C1 segment of cervical spinal cord (tissue), 14 donors: ENCODE measurements around the gene ATXN1.
A peak's percentile ranks its signal among the peaks of the same experiment; 100 is the strongest.

Source experiments
- DNase-seq, 14 donors: peaks; one replicate each; lab custom pipeline; 2025; lab: John Stamatoyannopoulos, UW

ATXN1 gene

DNA sequence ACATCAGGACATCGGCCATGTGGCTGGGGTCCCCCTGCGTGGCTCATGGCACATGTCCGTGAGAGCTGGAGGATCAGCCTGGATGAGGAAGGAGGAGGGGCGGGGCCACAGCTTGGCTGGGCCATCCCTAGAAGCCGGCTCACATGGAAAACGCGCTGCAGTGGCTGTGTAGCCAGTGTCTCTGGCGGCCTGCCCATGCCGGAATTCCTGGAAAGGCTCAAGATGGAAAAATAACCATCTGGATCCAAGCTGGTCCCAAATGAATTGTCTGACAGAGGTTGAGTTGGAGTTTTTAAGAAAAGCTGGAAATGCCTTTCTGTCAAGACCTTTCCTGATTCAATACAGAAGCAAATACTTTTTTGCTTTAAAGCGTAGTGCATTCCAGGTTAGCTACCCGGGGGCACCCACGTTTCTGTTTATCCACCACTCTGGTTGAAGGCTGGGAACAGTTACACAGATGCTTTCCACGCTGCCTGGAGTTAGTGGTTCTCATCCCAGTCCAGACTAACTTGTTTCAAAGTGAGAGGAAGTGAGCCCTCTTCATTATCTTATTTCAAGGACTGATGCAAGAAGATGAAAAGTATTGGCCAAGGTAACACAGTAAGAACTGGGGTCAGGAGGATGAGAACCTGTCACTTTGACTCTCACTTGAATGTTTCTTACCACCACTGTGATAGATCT is 423.8 kb downstream of the ATXN1 start:
- DNase-seq = peak in 8 of 14 donors; percentile 5 to 51 (median 28)

DNA sequence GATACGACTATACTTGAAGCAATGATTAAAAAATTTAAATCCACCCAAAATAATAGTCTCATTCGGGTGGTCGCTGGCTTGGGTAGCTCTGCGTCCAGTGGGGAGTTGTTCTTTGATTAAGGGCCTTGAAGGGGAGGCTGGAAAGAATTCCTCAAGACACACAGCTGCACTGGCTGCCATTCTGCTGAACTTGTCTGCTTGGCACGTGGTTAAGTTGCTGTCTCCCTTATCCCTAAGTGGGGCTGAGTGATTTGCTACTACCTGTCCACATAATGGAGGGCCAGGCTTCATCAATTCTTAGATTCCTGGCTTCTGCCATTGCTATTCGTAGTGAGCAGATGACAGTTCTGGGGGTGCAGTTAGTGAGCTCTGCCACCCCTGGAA is 424.4 kb downstream of the ATXN1 start:
- no peak for DNase-seq

DNA sequence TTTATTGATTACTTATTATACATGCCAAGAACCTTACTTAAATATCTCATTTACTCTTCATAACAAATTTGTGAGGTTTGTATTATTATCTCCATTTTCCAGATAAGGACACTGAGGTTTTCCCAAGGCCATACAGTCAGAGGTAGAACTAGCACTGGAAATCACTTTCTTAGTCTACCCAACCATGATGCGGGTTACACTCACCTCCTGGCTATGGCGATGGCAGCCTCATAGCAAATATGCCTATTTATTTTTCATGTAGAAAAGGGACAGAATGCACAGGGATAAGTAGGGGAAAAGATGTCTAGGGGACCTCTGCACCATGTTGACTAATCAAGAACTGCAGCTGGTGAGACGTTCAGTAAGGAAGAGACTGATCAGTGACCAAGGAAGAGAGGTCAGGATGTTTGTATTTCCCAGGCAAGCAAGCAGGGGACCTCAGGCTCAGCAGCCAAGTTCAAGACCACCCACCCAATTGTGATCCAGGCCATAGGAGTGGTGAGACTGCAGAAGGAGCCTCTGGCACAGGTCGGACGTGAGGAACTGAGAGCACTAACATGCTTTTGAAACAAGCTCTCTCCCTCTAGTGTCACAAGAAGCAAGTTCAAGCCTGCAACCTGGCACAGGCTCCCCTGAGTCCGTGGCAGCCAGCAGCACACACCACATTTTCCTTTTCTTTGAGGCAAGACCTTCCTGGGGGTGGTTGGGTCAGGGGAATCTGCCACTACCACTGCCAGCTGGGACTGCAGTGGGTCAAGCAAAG is 425.0 kb downstream of the ATXN1 start:
- DNase-seq = no peak

DNA sequence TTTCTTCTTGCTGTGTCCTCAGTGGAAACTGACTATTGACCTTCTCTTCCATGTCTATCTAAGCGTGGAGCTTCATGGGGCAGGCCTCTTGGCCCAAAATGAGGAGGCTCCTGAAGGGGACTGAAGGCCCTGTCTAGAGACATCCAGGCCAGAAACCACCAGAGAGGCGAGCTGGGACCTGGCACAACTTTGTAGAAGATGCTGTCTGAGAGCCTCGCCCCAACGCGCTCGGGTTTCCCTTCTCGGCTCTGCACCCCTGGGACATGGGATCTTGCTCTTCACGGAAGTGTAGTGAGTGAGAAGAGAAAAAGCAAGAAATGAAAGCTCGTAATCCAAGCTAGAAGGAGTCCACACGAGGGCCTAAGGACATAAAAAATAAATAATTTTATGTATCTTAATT is 426.1 kb downstream of the ATXN1 start:
- no peak for DNase-seq

DNA sequence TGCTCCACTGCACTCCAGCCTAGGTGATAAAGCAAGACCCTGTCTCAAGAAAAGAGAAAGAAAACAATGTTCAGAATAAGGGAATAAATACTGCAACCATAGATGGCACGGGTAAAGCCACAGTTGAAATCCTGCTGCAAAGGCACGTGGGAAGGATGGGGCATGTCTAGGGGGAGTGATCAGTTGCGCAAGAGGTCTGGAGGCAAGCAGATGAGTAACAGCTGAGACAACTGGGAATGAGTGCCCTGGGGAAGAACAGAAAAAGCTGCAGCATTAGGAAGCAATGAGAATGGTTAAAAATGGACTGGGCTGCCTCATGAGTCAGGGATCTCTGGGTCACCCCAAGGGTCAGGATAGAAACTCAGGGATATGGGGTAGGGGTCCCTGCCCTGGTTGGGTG is 426.6 kb downstream of the ATXN1 start:
- DNase-seq = peak in 1 of 14 donors; percentile 28

DNA sequence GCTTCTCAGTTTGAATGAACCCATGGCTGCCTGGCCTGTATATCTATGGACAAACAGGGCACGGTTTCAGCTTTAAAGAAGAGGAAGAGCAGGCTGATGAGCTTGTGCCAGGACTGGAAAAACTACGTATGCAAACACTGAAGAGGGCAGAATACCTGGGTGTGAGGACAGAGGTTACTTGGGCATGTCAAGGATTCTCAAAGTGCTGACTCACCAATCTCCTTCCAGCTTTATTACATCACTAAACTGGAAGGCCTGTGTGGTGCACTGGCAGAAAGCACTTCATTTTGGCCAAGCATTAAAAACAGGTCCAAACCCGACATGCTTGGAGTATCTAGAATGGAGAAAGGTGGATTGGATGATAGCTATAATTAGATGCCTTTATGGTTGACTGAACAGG is 427.7 kb downstream of the ATXN1 start:
- DNase-seq = peak in 1 of 14 donors; percentile 2

DNA sequence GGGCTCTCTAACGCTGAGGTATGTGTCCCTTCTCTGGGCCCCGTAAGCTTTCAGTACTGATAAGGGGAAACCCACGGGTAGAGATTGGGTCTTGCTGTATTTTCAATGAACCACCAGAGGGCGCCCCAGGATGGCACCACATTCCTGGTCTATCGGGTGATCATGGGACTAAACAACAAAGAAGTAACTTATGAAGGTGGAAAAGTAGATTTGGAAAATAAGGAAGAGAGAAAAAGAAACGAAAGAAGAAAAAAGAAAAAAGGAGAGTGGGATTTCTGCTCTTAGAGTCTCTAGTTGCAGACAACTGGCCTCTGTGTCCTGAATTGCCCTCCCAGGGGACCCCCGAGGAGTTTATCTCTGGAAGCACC is 429.1 kb downstream of the ATXN1 start:
- peak in 13 of 14 donors; percentile 3 to 80 (median 58) for DNase-seq

DNA sequence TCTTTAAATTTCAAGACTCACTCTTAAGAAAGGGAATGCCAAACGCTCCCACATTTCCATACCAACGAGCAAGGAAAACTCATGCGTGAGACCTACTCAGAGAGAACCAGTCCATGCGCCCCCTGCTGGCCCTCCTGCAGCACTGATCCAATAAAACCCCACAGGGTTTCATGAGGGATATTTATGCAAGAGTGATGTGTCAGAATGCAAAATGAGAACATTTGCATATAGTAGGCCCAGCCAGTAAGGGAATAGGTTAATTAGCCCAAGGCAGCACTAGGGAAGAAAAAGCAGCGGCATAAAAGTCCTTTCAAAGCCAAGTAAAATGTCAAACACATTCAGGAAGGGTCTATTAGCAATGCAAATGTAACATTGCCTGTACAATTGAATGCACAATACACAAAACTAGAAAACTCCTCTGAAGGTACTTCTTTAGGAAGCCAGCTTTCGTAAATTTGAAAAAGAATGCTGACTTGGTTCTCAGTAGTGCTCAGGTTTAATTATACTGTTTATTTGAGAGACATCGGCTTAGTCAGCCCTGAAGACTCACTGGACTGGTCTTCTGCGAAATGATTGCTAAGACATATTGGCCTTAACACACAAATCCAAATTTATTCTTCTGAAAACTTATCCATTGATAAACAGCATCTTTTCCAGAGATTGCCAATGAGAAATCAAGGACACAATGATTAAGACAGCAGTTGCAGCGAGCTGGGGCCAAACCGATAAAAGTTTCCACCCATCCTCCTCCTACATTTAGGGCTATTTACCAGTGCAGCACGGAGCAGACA is 429.7 kb downstream of the ATXN1 start:
- DNase-seq = peak in 12 of 14 donors; percentile 2 to 58 (median 42)

DNA sequence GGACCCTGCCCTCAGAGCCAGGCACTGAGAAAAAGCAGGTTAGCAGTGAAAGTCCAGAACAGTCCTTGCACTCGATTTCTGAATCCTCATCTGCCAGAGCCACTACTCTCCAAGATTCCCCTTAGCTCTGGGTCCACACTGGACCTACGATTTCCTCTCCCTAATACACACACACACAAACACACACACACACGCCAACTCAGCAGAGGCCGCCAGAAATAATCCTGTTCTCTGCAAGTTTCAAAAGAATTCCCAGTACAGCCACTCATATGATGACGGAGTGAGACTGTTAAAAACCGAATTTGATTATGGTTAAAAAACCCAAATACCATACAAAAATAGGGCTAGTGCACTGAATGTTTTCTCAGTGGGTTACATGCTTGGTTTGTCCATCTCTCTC is 432.0 kb downstream of the ATXN1 start:
- DNase-seq = no peak

DNA sequence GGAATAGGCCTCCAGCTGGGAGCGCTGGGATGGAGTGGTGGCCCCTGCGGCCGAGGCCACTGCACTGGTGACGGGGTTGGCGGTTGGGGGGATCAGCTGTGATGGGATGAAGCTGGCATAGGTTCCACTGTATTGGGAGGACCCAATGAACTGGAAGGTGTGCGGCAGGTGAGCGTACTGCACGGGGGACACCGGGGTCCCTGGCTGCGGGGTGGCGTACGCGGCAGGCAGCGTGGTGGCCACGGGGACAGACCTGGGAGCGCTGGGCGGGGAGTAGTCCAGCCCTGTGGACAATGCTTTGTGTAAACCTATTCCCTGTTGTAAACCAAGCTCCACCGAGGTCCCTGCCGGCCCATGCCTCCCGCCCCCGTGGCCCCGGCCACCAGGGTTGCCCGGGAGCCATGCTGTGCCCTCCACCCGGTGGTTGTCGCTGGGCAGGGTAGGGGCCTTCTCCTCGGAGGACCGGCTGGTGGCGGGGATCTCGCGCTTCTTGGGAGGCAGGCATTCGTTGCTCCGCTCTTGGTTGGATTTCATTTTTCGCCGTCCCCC is 433.4 kb downstream of the ATXN1 start:
- DNase-seq = no peak

DNA sequence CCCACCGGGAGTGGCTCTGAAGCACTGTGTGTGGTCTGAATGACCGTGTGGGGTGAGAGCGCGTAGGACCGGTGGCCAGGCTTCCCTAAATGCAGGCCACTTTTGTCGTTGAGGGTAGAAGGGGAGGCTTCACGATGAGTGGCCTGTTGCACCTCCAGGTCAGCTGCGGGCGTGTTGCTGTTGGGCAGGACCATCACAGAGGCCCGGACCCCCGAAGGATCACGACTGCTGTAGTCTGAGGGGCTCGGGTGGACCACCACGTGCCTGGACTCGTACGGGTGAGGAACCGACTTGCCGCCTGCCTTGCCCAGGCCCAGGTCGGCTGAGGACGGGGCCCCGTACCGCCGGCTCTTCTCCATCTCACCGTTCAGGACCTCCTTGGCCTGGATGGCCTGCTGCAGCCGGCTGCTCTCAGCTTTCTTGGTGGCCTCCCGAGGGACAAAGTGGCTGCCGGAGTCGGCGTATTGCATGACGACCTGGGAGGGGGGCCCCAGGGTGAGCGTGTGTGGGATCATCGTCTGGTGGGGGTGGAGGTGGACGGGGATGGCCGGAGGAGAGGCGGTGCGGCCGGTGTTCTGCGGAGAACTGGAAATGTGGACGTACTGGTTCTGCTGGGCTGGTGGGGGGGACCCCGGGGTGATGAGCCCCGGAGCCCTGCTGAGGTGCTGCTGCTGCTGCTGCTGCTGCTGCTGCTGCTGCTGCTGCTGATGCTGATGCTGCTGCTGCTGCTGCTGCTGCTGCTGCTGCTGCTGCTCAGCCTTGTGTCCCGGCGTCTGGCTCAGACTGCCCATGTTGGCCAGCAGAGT is 434.1 kb downstream of the ATXN1 start:
- DNase-seq = no peak

DNA sequence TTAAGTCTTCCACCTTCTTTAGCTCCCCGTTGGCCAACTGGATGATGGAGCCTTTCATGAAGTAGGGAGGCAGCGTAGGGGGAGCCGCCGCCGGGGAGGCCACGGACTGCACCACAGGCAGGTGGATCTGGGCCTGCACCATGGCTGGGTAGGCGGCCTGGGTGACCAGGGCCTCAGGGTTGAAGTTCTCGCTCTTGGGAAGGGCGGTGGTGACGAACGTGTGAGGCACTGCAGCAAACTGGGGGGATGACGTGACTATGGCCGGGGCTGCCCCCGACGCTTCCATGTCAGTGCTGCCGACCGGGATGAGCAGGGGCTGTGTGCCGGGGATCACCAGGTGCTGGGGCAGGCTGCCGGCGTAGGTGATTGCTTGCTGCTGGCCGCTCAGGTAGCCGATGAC is 434.7 kb downstream of the ATXN1 start:
- DNase-seq = no peak

DNA sequence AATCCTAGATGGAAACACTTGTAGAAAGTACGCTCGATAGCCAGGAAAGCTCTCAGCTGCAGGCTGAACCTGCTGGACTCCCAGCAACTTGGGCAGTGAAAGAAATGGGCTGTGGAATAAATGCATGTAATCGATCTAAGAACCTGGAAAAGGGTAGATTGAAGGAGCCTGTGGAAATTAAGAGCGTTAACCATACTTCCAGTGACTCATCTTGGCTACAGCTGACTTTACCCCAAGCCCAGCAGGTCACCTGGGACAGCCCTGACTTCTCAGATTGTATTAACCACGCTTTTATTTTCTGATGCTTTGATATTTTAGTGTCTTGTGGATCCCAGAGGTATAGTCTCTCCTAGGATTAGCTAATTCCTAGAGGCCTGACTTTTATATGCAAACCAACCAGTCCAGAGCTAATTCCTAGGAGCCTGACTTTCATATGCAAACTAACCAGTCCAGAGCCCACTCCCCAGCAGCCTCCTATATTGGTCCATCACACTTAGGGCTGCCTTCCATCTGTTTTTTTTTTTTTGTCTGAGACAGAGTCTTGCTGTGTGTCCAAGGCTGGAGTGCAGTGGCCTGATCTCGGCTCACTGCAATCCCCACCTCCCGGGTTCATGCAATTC is 436.5 kb downstream of the ATXN1 start:
- DNase-seq = no peak

DNA sequence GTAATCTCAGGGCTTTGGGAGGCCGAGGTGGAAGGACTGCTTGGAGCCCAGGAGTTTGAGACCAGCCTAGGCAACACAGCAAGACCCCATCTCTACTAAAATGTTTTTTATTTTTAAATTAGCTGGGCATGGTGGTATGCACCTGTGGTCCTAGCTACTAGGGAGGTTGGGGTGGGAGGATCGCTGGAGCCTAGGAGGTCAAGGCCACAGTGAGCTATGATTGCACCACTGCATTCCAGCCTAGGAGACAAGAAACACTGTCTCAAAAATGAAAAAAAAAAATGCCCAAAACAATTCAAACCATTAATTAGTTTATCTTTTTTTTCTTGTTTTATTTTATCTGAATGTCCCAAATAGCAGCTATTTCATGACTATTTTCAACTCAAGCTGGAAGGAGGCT is 437.1 kb downstream of the ATXN1 start:
- DNase-seq = no peak

DNA sequence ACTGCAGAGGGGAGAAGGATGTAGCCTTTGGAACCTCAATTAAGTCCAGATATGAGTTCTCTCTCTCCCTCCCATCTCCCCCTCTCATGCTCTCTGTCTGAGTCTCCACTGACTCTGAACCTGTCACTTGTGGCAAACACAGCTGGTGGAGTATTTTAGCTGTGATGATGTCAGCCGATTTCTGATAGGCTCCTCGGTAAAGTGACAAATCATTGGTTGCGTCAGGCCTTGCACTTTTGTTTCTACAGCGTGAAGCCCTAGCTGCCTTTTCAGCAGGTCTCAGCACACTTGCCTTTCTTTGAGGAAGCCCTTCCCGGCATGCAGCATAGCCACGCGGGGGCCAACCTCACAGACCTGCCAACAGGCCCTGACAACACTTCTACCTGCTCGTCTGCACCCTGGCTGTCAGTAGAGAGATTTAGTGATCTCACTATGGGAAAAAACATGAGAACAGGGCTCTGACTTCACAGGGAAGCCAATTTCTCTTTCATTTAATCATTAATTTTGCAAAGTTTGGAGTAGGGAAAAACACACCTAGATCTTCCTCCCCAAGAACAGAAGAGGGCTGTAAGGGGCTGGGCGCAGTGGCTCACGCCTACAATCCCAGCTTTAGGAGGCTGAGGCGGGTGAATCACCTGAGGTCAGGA is 438.5 kb downstream of the ATXN1 start:
- DNase-seq = peak in 9 of 14 donors; percentile 24 to 77 (median 55)

DNA sequence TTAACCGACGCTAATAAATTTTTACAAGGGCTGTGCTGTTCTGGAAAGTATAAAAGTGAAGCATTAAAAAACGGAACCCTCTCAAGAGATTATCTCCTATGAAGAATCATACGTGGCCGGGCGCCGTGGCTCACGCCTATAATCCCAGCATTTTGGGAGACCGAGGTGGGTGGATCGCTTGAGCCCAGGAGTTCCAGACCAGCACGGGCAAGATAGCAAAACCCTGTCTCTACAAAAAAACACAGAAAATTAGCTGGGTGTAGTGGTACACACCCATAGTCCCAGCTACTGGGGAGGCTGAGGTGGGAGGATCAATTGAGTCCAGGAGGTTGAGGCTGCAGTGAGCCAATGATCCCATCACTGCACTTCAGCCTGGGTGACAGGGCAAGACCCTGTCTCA is 439.4 kb downstream of the ATXN1 start:
- DNase-seq = no peak

DNA sequence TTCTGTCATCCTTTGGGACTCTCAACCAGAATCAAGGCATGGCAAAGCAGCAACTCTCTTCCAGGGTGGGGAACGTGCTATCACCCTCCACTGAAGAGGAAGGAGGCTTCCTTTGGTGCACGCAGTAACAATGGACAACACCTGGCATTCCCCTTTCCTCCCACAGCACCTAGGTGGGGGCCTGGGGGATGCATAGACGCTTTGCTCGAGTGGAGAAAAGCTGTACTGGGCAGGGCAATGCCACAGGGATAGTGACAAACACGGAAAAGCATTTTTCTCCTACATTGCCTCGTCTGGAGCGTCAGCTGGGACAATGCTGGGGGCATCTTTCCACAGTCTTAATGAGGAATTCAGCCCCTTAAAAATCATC is 439.9 kb downstream of the ATXN1 start:
- no peak for DNase-seq

DNA sequence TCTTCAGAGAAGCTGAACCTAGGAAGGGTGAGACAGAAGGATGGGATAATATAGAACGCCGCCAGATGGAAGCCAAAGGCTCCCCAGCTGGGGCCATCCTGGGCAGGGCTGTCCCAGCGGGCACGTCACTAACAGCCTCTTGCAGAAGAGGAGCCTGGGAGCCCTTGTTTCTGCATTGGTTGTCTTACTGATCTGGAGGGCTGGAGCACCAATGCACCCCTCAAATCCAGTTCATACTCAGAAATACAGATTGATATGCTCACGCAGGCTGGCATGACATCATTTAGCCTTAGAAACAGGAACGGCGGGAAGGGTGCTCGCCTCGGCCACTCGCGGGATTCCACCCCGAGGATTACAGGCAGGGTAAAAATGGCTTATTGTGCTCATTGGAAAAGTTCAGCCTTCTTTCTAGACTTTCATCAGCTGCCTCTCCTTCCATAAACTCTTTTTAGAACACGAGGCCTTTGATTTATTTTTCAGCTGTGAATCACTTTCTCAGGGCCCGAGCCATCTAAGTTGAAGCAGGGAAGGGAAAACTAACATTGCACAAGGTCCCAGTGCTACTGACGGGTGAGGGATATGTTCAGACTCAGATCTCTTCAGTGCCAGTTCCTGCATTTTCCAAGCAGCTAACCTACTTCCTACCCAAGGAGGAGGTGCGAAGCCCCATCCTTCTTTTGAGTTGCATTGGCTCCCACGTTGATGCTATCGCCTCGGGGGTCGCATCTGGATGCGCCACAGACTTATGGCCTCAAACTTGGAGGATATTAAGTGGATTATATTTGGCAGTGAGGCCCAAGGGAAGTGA is 440.5 kb downstream of the ATXN1 start:
- DNase-seq = peak in 8 of 14 donors; percentile 39 to 89 (median 68)

DNA sequence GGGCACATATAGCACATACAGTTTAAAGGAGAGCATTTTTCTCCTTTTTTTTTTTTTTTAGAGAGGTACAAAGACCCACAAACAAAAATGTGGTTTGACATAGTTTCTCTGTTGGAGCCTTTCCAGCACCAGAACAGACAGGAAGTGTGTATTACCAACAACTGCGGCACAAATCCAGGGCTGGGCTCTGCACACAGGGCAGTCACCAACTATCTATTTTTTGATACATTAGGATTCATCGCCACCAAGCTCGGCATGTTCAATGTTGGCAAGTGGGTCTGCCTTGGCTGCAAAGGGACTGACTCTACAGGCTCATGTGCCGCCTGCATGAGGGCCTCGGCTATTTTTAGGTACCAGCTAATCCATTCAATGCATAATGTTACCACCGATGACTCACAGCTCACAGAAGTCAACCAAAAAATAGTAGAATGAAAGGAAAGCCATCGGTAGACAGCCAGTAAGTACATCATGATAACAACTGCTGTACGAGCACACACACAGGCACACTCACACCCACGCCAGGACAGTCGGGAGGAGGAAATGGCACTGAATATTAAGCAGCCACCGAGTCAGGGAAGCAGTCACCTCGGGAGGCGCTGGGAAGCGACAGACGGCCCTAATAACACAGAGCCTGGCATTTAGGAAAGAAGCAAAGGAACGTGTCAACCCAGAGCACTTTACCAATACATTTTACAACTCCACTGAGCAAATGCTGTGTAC is 441.3 kb downstream of the ATXN1 start:
- peak in 12 of 14 donors; percentile 31 to 90 (median 70) for DNase-seq
